ENCODE measurements around the gene ZNF625.

ZNF625 gene

DNA sequence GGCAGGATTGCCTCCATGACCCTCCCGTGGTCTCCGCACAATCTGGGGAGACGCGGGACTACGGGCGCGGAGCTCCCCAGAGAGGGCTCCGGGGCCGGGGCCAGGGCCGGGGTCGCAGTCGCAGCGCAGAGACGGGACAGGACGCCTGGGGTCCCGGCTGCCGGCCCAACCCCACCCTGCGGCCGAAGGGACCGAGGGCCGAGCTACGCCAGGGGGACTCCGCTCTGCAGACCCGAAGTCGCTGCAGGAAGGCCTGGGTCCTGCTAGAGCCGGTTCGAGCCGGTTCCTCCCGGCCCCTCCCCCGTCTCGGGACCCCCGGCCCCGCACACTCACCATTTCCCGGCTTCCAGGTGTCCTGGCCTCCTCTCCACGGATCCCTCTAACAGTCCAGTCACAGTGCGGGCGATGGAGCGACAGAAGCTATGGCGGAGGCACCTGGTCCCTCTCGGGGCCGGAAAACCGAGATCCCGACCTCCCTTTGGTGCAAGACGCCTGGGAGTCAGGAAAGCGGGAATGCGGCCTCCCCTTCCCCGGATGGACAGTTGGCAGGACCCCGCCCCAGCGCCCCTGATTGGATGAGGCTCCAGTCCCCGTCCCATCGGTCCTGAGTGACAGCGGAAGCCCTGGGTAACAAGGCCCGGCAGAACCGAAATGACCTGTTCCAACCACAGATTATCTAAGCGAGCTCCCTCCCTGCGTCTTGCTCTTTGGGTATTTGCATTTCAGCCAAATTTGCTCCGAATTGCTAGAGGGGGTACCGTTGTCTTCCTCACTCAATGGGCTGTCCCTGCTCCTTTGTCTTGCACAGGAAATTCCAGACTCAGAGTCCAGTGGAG is at the start of gene ZNF625:
Gene ZNF625, minus strand, starts transcription at position 512 of the 836 bp plus-strand sequence. Its CDS starts 176 bp downstream, at position 336.
- in situ Hi-C loops (cut with MboI; ENCODE audit: low sequenced_read_pairs) = no loop called here

GRCh38 chr19:12205296-12205695 is 48.8 kb upstream of the ZNF625 start:
- in situ Hi-C loops (cut with MboI; ENCODE audit: low sequenced_read_pairs) = no loop called here

DNA sequence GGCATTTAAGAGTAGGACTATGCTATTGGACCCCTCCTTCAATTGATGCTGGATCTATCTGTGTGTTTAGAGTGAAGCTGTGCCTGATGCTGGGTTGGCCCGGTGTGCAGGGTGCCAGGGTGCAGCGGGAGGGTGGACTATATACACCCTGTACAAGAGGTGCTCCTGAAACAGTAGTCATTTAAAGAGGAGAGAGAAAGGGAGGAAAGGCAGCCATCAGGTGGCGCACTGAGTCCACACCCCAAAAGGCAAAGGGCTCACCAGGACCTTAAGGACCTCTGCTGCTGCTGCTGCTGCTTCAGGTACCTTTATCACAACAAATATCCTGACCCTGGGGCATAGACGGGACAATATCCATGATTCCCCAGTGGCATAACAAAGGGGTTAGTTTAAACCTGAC is 45.7 kb upstream of the ZNF625 start:
- in situ Hi-C loops (cut with MboI; ENCODE audit: low sequenced_read_pairs) = no loop called here

GRCh38 chr19:12199757-12200419 is 43.4 kb upstream of the ZNF625 start:
- in situ Hi-C loops (cut with MboI; ENCODE audit: low sequenced_read_pairs) = no loop called here

DNA sequence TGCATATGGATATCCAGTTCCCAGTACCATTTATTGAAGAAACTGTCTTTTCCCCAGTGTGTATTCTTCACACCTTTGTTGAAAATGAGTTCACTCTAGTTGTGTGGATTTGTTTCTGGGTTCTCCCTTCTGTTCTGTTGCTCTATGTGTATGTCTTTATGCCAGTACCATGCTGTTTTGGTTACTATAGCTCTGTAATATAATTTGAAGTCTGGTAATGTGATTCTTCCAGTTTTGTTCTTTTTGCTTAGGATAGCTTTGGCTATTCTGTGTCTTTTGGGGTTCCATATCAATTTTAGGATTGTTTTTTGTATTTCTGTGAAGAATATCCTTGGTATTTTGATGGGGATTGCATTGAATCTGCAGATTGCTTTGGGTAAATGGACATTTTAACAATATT is 41.6 kb upstream of the ZNF625 start:
- in situ Hi-C loops (cut with MboI; ENCODE audit: low sequenced_read_pairs) = no loop called here

- in situ Hi-C loops (cut with MboI; ENCODE audit: low sequenced_read_pairs) = no loop called here
Measured at GRCh38 chr19:12194827-12195731, 38.5 kb upstream of the ZNF625 start.

GRCh38 chr19:12187625-12188024 is 31.1 kb upstream of the ZNF625 start:
- in situ Hi-C loops (cut with MboI; ENCODE audit: low sequenced_read_pairs) = no loop called here

DNA sequence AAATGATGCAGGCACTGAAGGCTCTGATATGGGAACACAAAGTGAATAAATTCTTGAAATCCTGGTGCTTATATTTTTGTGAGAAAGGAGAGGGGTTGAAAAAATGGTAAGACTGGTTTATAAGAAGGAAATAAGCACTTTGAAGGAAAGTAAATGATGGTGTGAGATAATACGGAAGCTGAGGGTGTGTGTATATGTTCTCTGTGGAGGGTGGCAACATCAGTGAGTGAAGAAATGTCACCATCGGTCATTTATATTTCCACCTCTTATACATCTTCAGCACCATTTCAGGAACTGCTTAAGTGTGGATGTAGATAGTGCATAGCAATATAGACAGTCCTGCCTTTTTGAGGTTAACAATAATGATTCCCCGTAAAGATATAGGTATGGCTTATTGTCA is 23.8 kb upstream of the ZNF625 start:
- in situ Hi-C loops (cut with MboI; ENCODE audit: low sequenced_read_pairs) = no loop called here

DNA sequence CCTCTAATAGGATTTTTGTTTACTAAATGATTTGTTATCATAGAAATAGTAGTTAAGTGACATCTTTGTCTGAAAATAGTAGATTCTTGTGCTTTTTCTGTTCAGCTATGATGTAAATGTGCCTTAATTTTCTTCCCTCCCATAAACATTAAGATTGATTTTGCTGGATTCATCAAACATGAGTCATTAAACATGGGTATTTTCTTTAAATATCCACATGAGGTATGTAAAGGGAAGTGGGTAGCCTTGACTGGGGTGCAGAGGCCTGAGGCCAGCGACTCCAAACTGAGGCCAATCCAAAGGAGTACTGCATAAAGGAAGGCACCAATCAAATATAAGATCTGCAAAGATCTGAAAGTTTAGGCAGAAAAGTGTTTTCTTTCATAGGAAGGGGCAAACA is 10.1 kb upstream of the ZNF625 start:
- in situ Hi-C loops (cut with MboI; ENCODE audit: low sequenced_read_pairs) = no loop called here

DNA sequence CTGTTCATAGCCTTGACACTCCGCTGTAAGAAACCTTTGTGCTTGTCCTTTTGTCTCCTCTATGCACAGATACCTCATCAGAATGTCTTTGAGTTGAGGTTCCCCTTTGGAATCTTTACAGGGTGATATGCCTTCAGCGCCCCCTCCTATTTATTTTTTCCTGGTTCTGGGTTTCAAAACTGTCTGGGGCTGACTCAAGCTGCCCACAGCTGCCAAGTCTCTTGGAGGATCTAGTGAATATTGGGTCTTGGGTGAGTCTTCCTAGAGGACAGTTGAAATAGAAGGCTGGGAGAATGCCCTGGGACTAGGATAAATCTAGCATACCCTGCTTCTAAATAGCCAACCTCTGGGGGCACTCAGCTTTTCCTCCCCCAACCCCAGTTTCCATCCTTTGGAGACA is 7.3 kb upstream of the ZNF625 start:
- in situ Hi-C loops (cut with MboI; ENCODE audit: low sequenced_read_pairs) = no loop called here

DNA sequence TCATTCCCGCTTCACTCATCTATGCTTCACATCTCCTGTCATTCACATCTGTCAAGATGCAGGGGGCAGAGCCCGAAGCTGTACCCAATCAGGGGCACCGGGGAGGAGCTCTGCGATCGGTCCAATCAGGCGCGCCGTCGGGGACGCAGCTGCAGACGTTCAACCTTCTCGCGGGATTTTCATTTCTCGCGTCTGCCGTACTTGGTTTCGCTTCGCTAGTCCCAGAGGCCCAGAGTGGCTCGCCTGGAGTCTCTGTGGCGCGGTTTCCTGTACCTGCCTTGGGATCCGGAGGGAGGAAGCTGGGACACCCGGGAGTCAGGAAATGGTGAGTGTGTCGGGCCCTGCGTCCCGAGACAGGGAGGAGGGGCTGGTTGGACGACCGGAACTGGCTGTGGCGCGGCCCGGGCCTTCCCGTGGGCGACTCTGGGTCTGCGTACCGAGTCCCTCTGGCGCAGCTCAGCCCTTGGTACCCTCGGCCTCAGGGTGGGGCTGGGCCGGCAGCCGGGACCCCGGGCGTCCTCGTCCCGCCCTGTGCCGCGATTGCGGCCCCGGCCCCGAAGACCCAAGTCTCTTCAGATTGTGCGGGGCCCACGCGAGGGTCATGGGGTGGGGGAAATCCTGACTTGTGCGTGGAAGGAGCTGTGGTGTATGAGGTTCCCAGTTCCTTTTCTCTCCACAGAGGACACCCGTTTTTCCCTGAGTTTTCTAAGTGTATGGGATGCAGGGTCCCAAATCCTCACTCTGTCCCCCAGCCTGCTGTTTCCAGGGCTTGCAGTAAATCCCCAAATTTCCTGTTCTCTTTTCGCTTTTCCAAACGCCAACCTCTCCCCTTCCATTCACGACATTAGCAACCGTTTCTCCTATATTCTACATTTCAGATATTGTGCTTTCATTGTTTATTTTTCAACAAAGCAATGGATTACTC is 6.6 kb upstream of the ZNF625 start, which contains the start of gene ZNF136:
Gene ZNF136, plus strand, starts transcription at position 215 of the 925 bp plus-strand sequence. Its CDS starts 108 bp downstream, at position 323.
- in situ Hi-C loops (cut with MboI; ENCODE audit: low sequenced_read_pairs) = no loop called here

DNA sequence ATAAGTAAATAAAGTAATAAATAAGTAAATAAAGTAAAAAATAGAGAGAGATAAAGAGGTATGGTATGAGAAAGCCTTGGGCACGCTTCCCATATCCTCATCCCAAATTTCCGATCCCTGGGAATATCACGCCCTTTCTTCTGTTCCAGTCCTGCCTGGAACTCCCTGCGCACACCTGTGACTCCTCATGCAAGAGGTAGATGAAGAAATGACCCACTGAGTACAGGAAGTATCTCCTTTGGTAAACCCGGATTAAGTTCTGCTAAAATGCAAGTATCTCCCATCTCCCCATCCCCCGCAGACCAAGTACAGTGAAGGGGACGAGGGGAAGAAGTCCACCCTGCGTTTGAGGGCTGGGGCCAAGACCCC is 6.0 kb upstream of the ZNF625 start:
- in situ Hi-C loops (cut with MboI; ENCODE audit: low sequenced_read_pairs) = no loop called here

DNA sequence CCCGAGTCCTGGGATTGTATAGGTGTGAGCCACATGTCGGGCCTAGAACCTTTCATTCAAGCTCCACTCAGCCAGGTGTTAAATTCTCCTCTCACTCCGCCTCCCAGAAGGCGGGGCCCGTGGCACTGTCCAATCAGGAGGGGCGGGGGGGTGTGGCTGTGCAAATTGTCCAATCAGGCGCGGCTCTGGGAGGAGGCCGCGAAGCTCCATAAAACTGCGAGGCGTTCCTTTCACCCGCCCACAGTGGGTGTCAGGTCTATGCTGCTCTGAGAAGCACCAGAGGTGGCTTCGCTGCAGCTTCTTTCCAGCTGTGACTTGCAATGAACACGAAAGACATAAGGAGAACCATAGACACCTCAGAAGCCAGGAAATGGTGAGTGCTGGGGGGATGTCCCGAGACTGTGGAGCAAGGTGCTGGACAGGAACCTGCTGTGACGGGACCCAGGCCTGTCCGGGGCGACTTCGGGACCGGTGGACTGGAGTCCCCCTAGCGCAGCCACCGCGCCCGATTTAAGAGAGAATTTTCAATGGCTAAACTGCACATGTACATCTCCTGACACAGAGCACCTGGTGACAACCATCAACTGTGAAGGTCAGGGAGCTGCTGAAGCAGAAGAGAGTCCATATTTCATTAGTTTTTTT is 3.4 kb upstream of the ZNF625 start:
- in situ Hi-C loops (cut with MboI; ENCODE audit: low sequenced_read_pairs) = no loop called here

- in situ Hi-C loops (cut with MboI; ENCODE audit: low sequenced_read_pairs) = no loop called here
Measured at GRCh38 chr19:12155324-12155860, 1.1 kb downstream of the ZNF625 start.

DNA sequence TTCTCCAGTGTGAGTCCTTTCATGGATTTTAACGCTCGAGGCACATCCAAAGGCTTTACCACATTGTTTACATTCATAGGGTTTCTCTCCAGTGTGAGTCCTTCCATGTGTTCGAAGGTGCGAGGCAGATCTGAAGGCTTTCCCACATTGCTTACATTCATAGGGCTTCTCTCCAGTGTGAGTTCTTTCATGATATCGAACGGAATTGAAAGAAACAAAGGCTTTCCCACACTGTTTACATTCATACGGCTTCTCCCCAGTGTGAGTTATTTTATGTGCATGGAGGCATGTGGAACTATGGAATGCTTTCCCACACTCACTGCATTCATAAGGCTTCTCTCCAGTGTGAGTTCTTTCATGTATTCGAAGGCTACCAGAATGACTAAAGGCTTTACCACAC is 11.2 kb downstream of the ZNF625 start:
- in situ Hi-C loops (cut with MboI; ENCODE audit: low sequenced_read_pairs) = no loop called here

- in situ Hi-C loops (cut with MboI; ENCODE audit: low sequenced_read_pairs) = no loop called here
Measured at GRCh38 chr19:12141405-12141736, 15.2 kb downstream of the ZNF625 start.

DNA sequence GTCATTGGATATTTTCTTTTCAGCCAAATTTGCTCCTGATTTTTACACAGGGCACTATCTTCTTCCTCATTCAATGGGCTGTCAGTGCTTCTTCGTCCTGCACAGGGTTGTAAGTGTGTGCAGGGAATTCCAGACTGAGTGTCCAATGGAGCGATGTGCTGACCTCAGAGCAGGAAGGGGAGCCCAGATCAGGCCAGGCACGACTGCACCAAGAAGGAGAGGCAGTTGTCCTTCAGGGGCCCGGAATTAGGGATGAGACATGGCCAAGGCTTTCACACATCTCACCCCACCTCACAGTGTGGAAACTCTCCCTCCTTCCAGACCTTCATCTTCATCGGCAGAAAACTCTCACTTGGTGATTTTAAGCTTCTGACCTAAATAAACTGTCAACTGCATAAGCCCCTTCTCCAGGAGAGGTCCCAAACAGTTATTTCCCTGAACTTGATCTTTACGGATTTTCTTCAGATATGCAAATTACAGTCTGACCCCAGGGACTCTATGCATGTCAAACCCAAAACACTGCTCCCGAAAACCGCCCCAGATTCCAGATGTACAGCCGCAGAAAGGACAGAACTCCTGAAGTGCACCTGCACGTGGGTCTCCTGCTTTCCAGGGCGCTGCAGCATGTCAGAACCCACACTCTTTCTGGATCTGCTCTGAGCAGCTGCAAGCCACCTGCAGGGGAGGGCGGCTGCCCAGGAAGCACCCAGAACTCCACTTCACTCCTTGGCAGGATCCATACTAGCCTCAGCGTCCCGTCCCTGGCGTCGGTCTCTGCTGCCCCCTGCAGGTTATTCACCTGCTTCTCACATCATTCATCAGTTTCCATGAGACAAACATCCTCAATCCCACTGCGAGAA is 15.8 kb downstream of the ZNF625 start:
- in situ Hi-C loops (cut with MboI; ENCODE audit: low sequenced_read_pairs) = no loop called here

GRCh38 chr19:12139885-12140544 is 16.5 kb downstream of the ZNF625 start, which contains the start of gene ZNF20:
Gene ZNF20 (minus strand): TSS chr19:12140350. CDS start chr19:12140182, 168 bp downstream.
- in situ Hi-C loops (cut with MboI; ENCODE audit: low sequenced_read_pairs) = no loop called here

Measured in HL-60/S4 treated with phorbol 12-myristate 13-acetate at 8.2 ng/mL for 4 days and 3 days (cell line).